Measurements from ENCODE around the gene OXSR1.

- TF ChIP-seq POLR2A (IDR thresholded peaks at IDR 0.05; ENCODE audit: borderline replicate concordance, extremely low read depth, insufficient read depth, insufficient read length), result no peak
- TF ChIP-seq, protein P1, sequence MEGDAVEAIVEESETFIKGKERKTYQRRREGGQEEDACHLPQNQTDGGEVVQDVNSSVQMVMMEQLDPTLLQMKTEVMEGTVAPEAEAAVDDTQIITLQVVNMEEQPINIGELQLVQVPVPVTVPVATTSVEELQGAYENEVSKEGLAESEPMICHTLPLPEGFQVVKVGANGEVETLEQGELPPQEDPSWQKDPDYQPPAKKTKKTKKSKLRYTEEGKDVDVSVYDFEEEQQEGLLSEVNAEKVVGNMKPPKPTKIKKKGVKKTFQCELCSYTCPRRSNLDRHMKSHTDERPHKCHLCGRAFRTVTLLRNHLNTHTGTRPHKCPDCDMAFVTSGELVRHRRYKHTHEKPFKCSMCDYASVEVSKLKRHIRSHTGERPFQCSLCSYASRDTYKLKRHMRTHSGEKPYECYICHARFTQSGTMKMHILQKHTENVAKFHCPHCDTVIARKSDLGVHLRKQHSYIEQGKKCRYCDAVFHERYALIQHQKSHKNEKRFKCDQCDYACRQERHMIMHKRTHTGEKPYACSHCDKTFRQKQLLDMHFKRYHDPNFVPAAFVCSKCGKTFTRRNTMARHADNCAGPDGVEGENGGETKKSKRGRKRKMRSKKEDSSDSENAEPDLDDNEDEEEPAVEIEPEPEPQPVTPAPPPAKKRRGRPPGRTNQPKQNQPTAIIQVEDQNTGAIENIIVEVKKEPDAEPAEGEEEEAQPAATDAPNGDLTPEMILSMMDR (IDR thresholded peaks at IDR 0.05 in 2 of 3, conservative IDR thresholded peaks at IDR 0.05 in 1 of 3; ENCODE audit: borderline replicate concordance in 1 of 3, insufficient read depth in 1 of 3, low read depth in 2 of 3, low read length in 2 of 3), result no peak
- TF ChIP-seq EGR1 (IDR thresholded peaks at IDR 0.05; ENCODE audit: low read depth), result no peak
- TF ChIP-seq EZH2 (IDR thresholded peaks at IDR 0.05), result no peak
- TF ChIP-seq, protein P2, sequence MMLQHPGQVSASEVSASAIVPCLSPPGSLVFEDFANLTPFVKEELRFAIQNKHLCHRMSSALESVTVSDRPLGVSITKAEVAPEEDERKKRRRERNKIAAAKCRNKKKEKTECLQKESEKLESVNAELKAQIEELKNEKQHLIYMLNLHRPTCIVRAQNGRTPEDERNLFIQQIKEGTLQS (IDR thresholded peaks at IDR 0.05), result no peak
- TF ChIP-seq CEBPB (IDR thresholded peaks at IDR 0.05; ENCODE audit: low read depth), result no peak
- no peak for TF ChIP-seq POLR2AphosphoS5 (IDR thresholded peaks at IDR 0.05; ENCODE audit: low read depth, low read length)
These were observed 89.5 kb downstream of the OXSR1 start for GRCh38 chr3:38254872-38255271.

Measured in HCT116 (cell line).